ENCODE measurements around the gene SLC4A11.

Gene SLC4A11

GRCh38 chr20:3239026-3239866, at the start of gene SLC4A11:
Gene SLC4A11, minus strand, starts transcription at chr20:3239190. Its CDS starts 53 bp downstream, at chr20:3239137.
- no peak for DNase-seq (ENCODE audit: low read depth)

DNA sequence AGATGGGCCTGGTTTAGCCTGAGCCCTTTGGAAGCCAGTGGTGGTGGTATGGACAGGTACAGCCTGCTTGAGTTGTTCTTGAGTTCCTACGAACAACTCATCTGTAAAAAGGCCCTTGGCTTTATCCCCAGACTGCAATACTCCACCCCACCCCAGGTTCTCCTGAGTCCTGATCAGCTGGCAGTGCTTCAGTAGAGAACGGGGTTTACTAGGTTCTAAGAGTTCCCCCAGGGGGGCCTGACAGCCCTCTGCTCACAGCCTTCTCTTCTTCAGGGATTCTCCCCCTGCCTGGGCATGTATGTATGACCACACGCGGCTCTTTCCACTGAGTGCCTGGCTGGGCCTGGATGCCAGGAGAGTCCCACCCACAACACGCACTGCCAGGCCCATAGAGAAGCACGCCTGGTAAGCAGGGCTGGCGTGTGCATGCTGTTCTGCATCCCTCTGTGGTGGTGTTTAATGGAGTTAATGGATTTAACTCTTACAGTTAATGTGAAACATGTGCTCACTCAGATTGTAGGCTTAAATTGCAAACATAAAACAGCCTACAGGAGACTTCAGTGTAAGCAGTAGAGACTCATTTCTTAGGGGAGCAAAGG, 44.3 kb upstream of the SLC4A11 start:
- no peak for DNase-seq (ENCODE audit: low read depth)

- DNase-seq (ENCODE audit: low read depth), result no peak
These were observed 43.6 kb upstream of the SLC4A11 start for GRCh38 chr20:3282271-3283221.

GRCh38 chr20:3281437-3281836, 42.4 kb upstream of the SLC4A11 start:
- DNase-seq (ENCODE audit: low read depth), result no peak

DNA sequence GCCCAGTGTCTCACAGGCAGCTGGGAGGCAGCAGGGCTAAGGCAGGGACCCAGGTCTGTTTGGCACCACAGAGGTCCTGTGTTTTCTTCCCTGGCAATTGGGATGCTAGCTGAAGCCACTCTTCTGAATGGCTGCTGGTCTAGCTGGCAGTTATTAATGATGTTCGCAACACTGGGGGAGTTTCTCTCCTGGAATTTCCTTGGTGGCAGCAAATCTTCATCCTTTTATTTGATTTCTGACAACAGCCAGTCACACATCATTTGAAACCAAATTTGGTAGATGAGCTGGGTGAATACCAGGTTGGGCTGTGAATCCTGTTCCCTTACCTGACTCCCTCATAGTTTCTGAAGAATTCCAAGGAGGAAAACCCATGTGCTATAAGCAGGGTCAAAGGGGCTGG, 40.8 kb upstream of the SLC4A11 start:
- no peak for DNase-seq (ENCODE audit: low read depth)

DNA sequence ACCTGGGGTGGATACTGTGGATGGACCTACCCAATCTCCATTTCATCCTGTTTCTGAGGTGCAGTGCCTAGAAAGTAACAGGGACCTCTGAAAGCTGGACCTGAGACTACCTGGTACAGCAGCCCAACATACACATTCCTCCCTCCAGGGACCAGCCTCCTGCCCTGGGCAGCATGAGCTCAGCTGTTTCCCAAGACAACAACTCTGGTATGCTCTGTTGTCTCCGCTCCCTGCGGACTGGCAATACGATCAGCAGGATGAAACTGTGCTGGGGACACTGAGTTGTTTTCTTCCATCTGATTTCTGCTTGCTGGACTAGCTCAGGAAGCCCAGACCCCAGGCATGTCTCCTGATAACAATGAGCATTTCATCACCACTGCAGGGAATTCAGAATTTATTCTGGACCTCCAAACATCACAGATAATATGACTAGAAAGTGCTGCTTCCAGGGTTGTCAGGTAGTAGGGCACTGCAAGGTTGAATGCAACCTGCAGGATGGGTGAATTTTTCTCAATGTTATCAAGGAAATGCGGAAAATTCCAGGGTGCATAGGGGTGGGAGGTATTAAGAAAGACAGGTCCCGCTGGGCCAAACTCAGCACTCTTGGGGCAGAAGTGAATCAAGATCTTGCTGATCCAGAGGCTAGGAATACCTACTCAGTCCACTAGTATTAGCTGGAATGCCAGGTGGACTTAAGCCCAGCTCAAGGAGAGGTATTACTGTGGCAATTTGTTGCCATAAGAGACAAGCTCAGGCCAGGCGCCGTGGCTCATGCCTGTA, 38.9 kb upstream of the SLC4A11 start:
- no peak for DNase-seq (ENCODE audit: low read depth)

GRCh38 chr20:3276680-3277015, 37.7 kb upstream of the SLC4A11 start:
- no peak for DNase-seq (ENCODE audit: low read depth)

DNA sequence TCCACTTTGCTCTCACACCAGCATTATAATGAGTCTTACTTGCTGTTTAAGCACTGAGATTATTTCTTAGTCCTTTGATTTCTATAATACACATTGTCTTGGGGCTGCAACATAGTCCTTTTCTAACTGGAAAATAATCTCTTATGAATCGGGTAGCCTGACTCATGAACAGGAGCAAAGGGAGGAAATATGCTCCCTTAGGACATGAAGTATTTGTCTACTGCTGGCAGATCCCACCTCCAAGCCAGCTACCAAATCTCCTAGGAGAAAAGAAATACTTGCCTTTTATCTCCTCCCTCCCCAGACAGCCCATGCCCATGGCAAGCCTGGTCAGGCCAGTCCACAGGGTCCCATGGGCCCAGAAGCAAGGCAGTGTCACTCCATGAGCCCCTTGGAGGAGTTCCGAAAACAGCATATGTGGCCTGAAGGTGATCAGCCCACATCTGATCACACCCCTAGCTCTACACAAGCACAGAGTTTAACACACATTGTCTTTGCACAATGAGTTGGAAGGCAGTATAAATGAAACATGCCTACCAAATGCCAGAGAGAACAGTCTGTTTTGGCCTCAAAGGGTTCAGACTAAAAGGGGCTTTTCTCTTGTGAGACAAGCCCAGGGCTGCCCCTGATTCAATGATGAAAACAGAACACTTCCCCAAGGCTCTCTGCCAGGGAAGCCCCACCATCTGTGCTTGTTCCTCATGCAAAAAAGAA, 37.1 kb upstream of the SLC4A11 start:
- no peak for DNase-seq (ENCODE audit: low read depth)

- no peak for DNase-seq (ENCODE audit: low read depth)
These were observed 36.3 kb upstream of the SLC4A11 start for GRCh38 chr20:3275064-3275935.

- DNase-seq (ENCODE audit: low read depth), result no peak
These were observed 34.4 kb upstream of the SLC4A11 start for GRCh38 chr20:3273371-3273770.

DNA sequence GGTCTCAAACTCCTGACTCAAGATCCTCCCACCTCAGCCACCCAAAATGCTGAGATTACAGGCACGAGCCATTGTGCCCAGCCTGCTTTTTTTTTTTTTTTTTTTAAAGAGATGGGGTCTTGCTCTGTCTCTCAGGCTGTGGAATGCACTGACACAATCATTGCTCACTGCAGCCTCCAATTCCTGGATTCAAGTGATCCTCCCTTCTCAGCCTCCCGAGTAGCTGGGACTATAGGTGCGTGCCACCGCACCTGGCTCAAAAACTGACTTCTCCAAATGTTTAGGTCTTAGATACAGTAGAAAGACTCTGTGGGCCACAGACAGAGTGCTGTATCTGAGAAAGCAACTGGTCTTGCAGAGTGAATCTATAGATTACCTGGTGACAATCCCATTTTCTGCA, 31.1 kb upstream of the SLC4A11 start:
- DNase-seq (ENCODE audit: low read depth), result no peak

DNA sequence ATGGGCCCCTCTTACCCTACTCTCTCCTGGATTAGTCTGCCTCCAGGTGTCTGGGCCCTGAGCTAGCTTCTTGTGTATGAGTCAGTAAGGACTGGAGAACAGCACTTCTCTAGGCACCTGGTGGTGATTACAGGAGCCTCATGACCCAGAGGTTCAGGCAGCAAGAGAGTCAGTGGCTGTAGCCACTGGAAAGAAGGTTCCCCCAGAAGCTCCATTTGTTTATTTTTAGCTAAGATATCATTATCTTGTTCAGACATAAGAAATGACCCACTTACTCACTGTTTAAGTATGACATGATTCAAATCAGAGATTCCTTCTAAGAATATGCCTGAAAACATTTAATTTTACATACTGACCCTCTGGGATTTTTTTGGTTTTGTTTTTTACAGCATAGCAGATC, 23.6 kb upstream of the SLC4A11 start:
- no peak for DNase-seq (ENCODE audit: low read depth)

DNA sequence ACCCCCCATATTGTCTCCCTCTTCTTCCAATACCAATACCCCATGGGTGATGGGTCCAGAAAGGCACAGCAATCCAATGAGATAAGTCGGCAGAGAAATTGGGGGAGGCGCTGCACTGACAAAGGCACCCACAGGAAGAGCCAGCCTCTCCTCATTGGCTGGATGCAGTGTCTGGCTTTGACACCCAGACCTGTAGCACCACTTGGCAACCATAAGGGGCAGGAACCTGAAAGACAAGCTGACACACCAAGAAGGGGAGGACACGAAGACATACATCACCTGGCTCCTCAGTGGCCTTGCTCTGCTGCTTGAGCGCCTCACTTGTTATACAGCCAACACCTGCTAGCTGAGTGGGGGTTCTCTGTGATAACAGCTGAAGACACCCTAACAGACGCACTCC, 19.4 kb upstream of the SLC4A11 start:
- DNase-seq (ENCODE audit: low read depth), result no peak

DNA sequence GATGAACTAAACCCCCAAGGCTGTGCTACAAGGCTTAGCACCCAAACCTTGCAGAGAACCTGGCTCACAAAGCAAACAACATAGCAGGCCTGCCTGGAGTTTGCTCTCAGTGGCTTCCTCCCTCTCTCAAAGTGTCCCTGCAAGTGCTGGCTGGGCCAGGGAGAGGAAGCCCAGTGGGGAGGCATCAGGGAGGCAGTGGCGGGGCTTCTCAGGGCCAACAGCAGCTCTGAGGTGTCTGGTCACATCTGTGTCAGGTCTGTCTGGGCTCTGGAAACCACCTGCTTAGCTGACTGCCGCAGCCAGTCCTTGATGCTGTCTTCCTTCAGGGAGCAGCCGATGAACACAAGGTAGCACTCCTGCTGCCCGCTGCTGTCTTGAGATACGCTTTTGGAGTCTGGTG, 16.7 kb upstream of the SLC4A11 start:
- no peak for DNase-seq (ENCODE audit: low read depth)

DNA sequence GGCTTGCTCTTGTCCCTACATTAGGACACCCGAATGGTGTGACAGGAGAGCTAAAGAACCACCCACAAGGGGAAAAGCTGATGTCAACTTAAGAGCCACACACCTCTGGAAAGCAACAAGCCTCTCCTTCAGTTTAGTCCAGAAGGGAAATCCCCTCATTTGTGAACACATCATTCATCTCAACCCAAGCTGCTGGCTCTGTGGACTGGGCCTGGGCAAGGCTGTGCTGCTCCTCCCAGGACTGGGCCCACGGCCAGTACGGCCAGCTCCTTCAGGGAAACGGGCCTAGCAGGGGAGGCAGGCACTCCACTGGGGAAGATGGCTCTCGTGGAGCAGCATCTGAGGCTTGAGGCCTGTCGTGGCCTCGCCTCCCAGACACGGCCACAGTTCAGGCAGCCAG, 12.8 kb upstream of the SLC4A11 start:
- DNase-seq (ENCODE audit: low read depth), result no peak

DNA sequence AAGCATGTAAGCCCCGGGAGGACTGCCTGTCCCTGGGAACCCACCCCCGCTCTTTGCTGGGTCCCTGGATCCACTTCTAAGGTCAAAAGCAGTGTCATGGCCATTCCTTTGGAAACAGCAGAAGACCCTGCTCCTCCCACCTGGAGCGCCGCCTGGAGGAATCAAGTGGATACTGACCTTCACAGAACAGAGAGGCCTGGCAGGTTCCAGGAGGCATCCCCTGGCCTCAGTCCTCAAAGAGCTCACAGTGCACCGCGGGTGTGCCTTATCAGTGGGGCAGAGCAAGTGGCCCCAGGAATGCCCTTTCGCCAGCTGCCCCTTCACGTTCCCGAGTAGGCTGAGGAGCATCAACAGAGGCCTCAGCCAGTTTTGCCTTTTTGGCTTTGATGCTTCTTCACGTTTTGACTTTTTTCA, 11.1 kb upstream of the SLC4A11 start:
- no peak for DNase-seq (ENCODE audit: low read depth)

DNA sequence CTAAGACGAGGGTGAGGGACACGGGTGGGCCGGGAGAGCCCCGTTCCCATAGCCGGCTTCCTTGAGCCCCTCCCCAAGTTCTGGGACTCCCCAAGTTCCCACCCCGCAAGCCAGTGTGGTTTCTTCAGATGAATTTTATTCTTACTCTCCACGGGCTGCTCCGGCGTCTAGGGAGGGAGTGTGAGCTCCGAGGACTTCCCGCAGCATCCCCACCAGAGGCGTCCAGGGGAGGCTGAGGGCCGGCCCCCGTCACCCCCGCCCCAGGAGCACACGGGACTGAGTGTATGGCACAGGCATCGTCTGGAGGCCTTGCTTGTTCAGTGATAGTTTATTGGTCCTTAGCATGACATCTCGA, 10.0 kb upstream of the SLC4A11 start:
- no peak for DNase-seq (ENCODE audit: low read depth)

GRCh38 chr20:3248167-3248992, 9.4 kb upstream of the SLC4A11 start:
- no peak for DNase-seq (ENCODE audit: low read depth)

DNA sequence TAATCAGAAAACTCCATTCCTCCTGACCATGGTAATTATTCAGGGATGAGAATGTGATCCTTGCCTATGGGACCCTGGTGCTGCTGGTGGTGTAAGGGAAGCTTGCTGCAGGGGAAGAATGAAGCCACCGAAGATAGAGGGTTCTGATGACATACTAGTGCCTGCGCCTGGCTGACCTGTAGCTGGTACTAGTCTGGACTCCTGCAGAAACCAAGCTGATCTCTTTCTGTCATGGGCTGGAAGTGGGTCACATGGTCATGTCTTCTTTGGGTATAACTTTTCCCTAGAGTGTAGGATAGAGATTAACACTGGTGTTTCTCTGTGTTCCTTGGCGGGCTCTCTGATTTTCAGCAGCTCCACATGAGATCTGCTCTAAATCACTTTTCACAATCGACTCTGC, 8.6 kb upstream of the SLC4A11 start:
- DNase-seq (ENCODE audit: low read depth), result no peak

- no peak for DNase-seq (ENCODE audit: low read depth)
These were observed 7.7 kb upstream of the SLC4A11 start for GRCh38 chr20:3246682-3247081.
